Activated CD8-positive, alpha-beta memory T cell treated with anti-CD3 and anti-CD28 coated beads, Interleukin-2, amount 50 U/mL, for 1 hour (primary cell): Measurements from ENCODE around the gene VDAC1.
A peak's percentile ranks its signal among the peaks of the same experiment; 100 is the strongest.
"Not testable (repeated sequence)": the region's sequence is repeated elsewhere in the genome, so short reads cannot be mapped to it uniquely, and the experiment has no call there.

Experiments
- DNase-seq: peaks from one replicate; pipeline ENCODE4 v3.0.0-alpha.2; 2020; ENCODE audit errors: extremely low read depth

Gene VDAC1, protein sequence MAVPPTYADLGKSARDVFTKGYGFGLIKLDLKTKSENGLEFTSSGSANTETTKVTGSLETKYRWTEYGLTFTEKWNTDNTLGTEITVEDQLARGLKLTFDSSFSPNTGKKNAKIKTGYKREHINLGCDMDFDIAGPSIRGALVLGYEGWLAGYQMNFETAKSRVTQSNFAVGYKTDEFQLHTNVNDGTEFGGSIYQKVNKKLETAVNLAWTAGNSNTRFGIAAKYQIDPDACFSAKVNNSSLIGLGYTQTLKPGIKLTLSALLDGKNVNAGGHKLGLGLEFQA

DNA sequence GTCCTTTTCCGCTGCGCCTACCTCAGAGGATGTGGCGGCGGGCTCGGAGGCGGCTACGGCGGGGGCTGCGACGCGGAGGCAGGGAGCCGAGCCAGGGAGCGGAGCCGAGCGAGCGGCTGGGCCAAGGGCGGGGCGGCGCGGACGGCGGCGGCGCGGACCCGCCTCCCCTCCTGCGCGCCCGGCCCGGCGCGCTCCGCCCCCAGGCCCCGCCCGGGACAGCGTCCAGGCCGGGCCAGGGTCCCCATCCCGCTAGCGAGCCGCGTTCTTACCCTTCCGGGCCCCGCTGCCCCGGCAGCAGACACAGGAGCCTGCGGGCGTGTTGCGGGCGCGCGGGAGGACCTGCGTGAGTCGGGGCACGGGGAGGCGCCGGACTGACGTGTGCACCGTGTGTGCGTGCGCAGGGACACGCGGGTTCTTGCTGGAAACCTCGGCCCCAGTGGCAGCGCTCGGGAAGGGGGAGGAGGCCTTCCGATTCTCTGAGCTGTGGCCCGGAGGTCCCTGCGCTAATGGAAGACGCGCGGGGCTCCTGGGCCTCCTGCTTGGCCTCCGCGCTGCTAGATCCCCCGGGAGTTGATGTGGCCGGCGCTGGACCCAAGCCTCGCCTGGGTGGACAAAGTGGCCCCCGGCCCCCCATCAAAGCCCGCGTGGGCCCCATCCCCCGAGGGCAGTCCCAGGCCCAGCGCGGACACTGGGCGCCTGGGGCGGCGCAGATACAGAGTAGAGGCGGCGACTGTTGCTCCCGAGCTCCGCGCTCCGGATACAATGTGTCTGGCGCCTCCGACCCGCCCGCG, at the start of gene VDAC1:
VDAC1 (minus strand) TSS at position 350 of the 791 bp plus-strand sequence. CDS start 11,963 bp downstream, outside the sequence.
- peak; percentile 78 for DNase-seq

DNA sequence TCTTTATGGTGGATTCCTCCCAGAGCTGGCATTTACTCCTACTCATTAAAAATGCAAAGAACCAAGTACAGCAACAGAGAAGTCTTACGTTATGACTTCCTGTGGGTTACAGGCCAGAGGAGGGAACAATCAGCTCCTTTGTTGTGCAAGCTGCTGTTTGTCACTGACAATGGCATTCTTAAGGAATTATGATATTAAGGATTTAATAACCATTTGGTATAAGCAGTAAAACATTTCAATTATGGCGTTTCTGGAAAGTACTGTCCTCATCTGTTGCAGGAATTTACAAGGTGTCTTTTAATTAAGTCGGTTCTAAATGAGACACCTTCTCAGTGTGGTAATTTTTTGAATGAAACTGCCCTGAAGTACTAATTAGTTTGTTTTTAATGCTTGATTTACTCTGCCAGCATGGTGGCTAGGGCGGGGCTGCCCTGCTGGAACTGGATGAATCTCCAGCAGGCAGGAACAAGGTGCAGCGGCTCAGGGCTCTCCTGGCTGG, 49.1 kb upstream of the VDAC1 start:
- no peak for DNase-seq

DNA sequence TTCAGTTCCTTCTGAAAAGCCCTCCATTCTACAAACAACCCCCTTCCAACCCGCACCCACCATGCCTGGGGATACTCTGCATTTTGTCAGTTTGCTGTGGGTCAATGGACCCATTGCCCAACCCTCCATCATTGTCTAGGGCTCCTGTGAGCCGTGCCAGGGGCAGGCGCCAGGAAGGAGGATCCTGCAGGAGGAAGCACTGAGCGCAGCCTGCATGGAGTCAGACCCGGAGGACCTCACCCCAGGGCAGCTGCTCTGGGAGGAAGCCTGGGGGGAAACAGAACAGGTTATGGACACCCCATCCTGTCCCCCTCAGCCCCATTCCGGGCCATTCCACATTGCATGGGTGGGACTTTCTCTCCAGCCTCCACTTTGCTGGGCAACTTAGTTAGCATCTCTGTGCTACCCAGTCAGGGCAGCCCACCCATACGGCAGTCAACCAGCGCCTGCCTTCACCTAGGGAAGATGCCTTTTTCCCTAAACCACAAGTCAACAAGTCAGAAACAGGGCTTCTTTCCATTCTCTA, 48.6 kb upstream of the VDAC1 start:
- no peak for DNase-seq

DNA sequence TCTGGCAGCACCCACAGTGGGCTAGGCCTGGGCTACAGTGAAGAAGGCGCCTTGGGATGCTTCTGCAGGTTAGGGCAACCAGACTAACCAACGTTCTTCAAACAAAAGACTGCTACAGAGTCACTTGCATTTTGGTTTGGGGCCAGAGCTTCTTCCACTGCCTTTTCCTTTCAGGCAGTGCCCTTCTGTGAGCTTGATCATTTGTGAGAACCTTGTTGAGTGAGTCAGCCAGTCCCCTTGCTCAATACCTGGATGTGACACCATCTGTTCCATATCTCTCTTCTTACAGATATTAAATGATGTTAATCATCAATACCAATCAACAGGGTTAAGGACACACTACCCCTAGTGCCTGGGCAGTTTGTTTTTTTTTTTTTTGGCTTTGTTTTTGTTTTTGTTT, 46.5 kb upstream of the VDAC1 start:
- DNase-seq: no peak

DNA sequence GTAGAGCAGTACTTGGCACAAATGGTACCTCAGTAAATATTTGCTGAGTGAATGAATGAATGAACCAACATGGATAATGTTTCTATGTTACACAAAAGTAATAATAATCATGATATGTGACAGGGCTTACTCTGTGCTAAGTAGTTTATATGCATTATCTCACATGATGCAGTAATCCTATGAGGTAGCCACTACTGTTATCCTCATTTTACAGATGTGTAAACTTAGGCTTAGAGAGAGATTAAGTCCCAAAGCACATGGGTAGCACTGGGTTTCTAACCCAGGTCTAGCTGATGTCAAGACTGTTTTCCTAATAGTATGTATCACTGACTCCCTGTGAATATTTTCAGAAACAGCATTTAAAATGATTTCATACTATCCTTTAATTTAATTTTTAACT, 44.1 kb upstream of the VDAC1 start:
- DNase-seq: no peak

DNA sequence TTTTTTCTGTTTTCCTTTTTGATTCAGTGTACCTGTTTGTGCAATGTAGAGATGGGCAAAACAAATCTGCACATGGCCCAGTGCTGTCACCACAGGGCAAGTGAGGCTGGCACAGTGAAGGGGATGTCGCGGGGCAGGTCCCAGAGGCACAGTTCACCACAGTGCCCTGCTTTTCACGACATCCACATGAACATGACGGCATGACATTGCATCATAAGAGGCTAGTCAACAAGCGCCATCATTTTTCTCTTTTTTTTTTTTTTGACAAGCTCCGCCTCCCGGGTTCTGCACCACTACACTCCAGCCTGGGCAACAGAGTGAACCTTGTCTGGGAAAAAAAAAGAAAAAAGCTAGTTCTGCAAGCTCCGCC, 42.9 kb upstream of the VDAC1 start:
- no peak for DNase-seq

DNA sequence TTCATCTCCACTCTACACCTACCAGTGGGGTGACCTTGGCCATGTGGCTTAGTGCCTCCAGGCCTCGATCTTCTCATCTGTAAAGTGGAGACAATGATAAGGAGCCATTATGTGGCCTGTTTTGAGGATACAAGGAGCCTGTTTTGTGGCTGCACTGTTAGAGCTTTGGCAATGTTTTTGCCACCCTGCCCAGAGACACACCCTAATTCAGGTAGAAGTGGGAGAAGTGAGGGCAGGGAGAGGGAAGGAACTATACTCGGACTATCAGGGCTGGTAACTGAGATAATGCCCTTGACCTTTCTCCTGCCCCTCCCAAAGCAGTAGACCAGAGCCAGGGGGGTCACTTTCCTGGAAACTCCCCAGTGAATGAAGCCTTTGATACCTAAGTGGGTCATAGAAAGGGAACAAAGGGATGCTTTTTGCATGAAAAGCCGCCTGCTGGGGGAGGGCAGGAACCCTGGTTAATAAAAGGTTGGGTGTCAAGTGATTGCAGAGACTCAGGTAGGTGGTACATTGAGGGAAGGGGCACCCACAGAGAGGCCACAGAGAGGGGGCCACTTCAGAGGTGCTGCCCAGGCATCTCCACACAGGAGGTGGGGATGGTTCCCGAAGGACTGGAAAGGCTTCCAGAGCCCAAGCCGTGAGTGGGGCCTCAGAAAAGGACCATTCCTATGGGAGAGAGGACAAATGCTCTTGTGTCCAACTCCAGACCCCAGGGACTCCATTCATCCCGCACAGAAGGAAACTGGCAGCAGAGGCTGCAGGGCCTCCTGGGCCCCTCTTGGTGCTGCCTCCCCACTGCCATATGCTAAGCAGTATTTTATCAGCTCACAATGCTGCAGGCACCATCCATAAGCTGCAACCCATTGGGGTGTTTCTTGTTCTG, 42.3 kb upstream of the VDAC1 start:
- no peak for DNase-seq

DNA sequence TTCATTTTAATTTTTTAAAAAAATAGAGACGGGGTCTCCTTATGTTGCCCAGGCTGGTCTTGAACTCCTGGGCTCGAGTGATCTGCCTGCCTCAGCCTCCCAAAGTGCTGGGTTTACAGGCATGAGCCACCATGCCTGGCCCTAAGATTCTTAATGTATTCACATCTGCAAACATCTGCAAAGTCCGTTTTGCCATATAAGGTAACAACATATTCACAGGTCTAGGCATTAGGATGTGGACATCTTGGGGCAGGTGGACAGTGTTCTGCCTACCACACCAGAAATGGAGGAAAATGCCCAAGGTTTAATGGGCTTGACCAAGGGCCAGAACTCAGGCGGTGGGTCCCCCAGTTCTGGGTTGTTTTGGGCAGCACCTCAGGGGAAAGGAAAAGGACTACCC, 41.6 kb upstream of the VDAC1 start:
- DNase-seq: no peak

DNA sequence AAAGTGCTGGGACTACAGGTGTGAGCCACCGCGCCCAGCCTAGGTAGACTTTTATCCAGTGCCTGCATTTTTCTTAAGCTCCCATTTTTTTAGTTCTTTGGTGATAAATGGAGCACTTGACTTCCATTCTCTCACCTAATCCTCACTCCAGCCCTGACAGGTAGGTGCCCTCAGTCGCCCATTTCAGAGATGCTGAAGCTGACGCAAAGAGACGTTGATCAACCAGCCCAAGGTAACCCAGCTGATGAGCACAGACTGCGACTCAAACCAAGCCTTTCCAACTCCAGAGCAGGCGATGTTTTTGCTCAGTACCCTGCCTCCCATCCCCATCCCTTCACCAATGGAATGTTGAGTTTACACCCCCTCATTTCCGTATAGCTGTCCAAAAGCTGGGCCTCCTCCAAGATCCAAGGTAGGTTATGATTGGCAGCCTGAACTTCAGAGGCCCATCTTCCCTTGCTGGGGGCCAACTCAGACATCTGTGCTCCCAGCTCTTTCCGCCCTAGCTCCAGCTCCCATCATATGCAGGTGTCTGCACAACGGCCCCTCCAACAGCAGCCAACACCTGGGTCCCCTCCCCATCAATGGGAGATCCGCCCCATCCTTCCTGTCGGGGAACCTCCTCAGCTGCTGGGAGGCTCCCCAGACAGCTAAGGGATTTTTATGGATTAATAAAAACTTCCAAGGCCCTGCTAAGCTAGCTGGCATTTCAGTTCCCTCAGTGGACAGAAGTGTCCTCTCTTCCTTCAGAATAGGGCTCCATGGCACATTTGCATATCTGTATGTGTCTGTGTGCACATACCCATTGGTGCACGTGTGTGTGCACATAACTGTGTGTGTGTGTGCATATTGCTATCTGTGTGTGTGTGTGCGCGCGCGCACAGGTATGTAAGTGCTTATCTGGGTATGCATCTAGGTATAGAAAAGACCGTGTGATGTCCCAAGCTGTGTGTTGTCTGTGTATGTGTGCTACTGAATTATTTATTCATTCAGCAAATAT, 39.3 kb upstream of the VDAC1 start:
- DNase-seq: no peak

DNA sequence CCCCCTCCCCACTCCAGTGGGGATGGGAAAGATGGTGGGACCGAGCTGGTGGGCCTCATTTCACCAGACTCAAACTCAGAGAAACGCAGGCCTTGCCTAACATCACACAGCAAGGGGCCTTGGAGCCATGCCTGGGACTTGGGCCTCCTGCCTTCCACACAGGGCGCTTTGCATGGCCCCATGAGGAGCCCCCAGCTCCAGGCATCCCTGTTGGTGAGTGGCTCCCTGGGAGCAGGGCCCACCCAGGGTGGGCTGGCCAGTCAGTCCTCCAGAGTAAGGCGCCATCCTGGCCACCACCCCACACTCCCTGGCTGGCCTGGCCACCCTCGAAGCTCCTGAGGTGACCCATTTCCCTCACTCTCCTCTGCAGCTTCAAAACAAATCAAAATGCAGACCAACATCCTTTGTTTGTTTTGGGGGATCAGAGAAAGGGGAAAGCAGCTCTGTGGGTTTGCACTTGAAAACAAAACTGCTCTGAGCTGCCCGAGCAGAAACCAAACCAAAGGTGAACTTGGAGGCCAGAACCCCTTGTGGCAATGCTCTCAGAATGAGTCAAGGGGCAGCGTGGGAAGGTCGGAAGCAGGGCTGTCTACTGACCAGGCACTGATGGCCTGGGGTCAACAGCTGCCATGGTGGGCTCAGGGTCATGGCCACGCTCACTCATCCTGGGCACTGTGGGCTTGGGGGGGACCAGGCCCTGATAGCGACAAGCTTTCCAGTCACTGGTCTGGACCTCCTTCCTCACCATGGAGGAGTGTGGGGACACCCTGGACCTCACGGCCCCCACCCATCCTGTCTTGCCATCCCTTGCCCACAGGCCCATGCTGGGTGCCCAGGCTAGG, 37.0 kb upstream of the VDAC1 start:
- no peak for DNase-seq

DNA sequence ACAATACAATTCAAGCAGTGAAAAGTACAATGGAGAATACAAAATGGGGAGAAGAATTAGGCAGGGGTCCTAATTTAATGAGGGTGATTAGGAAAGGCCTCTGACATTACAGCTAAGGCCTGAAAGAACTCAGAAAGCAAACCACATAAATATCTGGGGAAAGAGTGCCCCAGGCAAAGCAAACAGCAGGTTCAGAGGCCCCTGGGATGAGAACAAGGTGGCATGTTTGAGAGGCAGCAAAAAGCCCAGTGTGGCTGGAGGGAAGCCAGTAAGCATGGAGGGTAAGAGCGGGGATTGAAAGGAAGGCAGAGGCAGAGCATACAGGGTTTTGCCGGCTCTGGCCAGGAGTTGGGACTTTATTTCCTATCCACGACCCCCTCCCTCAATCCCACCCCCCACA, 33.4 kb upstream of the VDAC1 start:
- no peak for DNase-seq

DNA sequence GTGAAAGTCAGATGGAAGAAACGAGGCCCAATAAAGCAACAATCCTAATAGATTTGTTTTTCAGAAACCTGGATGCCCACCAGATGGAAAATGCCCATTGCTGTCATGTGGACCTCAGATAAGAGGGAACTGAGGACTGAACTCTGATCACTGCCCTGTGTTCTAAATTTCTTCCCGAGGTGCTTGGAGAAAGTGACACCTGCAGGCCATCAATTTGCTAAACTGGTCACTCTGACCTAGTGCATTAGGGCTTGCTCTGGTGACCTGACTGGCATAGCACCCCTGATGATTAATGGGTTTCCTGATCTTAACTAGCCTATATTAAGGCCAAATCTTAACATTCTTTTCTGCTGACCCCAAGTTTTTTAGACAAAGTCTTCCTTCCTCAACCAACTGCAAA, 32.4 kb upstream of the VDAC1 start:
- DNase-seq: no peak

DNA sequence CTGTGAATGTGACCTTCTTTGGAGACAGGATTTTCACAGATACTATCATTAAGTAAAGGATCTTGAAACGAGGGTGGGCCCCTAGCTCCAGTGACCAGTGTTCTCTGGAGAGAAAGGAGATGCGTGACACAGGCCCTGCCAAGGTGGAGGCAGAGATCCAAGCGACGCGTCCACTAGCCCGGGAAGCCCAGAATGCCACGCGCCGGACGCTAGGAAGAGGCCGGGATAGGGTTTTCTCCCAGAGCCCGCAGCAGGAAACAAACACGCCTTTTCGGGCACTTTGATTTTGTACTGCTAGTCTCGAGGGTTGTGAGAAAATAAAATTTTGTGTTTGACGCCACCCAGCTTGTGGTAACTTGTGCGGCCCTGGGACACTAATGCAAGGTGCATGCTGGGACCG, 29.6 kb upstream of the VDAC1 start:
- no peak for DNase-seq

DNA sequence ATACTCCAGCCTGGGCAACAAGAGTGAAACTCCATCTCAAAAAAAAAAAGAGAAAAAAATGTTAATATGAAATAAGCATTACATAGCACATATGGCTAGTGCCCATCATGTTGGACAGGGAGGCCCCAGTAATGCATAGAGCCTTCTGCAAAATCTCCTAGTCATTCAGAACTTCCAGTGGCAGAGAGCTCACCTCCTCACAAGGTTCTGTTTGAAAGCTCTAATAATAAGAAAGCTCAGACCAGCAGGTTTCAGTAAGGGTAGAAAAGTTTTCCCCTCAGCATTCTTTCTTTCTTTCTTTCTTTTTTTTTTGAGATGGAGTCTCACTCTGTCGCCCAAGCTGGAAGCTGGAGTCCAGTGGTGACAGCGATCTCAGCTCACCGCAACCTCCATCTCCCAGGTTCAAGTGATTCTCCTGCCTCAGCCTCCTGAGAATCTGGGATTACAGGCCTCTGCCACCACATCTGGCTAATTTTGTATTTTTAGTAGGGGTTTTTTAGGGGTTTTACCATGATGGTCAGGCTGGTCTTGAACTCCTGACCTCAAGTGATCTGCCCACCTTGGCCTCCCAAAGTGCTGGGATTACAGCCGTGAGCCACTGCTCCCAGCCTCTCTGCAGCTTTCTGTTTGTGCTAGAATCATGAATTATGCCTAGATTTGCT, 25.7 kb upstream of the VDAC1 start:
- not testable (repeated sequence) for DNase-seq

DNA sequence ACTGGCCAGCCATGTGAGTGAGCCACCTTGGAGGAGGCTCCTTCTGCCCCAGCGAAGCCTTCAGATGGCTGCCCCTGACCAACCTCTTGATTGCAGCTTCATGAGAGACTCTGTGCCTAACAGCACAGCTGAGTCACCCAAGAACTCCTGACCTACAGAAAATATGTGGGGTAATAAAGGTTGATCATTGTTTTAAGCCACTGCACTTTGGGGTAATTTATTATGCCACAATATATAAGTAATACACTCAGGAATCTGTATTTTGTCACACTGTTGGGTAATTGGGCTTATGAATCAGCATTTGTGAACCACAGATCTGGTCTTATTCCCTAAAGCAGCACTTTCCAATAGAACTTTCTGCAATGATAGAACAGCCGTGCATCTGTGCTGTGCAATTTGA, 24.4 kb upstream of the VDAC1 start:
- DNase-seq: no peak

DNA sequence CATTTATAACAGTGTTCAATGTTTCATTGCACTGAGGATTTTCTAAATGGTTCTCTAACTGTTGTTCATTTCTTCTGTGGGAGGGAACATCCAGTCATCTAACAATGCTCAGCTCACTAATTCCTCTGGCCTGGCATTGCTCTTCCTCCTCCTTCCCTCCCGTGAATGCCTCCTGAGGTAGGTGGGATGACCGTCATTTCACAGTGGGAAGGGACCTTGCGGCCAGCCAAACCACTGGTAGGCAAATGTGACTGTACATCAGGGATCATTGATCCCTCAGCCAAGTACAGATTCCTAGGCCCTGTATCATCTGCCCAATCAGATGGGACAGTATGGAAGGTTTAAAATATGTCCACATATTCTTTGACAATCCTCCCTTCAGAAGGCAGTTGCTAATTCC, 23.7 kb upstream of the VDAC1 start:
- no peak for DNase-seq

DNA sequence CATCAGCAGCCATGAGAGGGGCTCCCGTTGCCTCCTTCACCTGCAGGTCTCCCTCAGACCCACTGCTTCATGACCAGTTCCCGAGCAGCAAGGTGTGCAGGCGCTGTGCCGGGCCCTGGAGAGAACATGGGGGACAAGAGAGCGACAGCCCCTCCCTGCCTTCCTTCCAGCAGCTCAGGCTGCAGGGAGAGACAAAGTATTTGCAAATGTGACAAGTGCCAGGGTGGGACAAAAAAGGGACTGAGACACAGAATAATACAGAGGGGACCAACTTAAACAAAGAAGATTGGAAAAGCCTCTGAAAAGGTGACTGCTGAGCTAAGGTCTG, 22.5 kb upstream of the VDAC1 start:
- DNase-seq: no peak

DNA sequence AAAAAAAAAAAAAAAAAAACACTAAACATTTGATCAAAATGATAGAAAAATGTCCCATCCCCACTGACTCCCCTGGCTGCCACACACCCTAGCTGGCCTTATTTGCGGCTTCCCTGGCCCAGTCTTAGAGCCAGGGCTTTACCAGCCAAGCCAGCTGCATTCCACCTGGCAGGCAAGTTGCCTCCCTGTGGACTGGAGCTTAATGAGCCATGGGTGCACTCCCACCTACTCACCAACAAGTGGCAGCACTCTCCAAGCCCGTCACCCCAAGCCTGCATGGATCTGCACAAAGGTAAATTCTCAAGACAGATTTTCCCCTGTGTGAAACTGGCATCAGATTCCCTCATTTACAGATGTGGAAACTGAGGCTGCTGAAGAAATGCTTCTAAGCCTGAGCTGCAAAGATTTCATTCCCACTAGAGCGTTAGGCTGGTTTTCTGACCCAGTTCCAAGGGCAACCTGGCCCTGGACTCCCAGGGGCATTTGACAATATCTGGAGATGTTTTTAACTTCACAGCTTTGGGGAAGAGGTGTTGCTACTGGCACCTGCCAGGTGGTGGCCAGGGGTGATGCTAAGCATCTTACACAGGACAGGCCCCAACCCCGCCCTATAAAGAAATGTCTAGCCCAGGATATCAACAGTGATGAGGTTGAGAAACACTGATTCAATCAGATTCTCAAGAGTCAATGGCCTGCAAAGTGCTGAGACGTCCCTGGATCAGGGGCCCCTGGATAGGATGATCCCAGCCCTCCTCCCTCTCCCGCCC, 21.9 kb upstream of the VDAC1 start:
- DNase-seq: no peak

DNA sequence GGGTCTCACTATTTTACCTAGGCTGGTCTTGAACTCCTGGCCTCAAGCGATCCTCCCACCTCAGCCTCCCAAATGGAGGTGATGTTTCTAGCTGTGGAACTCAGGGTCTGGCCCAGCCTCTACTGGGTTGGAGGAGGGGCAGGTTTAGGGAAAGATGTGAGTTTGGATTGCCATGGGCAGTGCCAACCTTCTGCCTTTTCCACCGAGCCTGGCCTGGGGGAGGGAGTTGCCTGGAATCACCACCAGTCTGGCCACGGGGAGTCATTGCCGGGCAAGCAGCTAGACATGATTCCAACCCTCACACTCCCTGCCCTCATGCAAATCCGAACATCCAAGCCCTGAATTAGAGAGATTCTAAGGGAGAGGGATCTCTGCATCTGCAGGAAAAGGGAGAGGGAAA, 21.0 kb upstream of the VDAC1 start:
- DNase-seq: no peak
